Measurements from ENCODE around the gene GAS7. TPM values are rescaled to one million over a fixed set of nuclear protein-coding genes. Genes with fewer than 3 reads are reported as not detected.

Gene GAS7
- total and polyA plus RNA-seq, 2 donors (not counting 1 experiment from before 2014, with no cell fraction given): 3.4 to 13.6 TPM

- intact Hi-C loops (cut with micrococcal nuclease): no loop called here
- no peak for DNase-seq
- peaks cover 2% of the 10 kb centered on the region for H3K9me3 Mint-ChIP-seq (ENCODE audit: insufficient read depth)
- no peak overlapping the region for H3K4me2 ChIP-seq (replicated peaks; ENCODE audit: low read depth, low read length, poor library complexity, severe bottlenecking)
- H3K27me3 ChIP-seq (replicated peaks in 1 of 4; ENCODE audit: control extremely low read depth in 1 of 4, control insufficient read depth in 3 of 4, insufficient read depth in 4 of 4, low read length in 3 of 4): no peaks in the 10 kb centered on the region
- H3K27me3 Mint-ChIP-seq: peaks cover 5% of the 10 kb centered on the region
- H3K36me3 ChIP-seq (replicated peaks in 1 of 2; ENCODE audit: control extremely low read depth in 1 of 2, control insufficient read depth in 1 of 2, extremely low read depth in 1 of 2, insufficient read depth in 2 of 2, low read length in 1 of 2): no peaks in the 10 kb centered on the region
- no peaks in the 10 kb centered on the region for H3K4me1 Mint-ChIP-seq
- H3K79me2 ChIP-seq (ENCODE audit: control insufficient read depth, insufficient read depth, low read length): no peaks in the 10 kb centered on the region
- no peak overlapping the region for H3K27ac Mint-ChIP-seq
- no peak for TF ChIP-seq EZH2 (IDR thresholded peaks at IDR 0.05; ENCODE audit: borderline replicate concordance, insufficient read depth, low read depth, low read length, poor library complexity, severe bottlenecking)
- TF ChIP-seq CTCF (IDR thresholded peaks at IDR 0.05): no peak
- no CpG with 5 or more reads among the region's 2 CpGs for WGBS (ENCODE audit: insufficient coverage)
- CTCF ChIA-PET: no interaction called here
- no peak overlapping the region for H3K27ac ChIP-seq (ENCODE audit: low read length in 2 of 2)
- no peaks in the 10 kb centered on the region for H3K4me1 ChIP-seq (ENCODE audit: control insufficient read depth in 2 of 2, insufficient read depth in 2 of 2, low read length in 2 of 2)
- no peaks in the 10 kb centered on the region for H4K20me1 ChIP-seq (ENCODE audit: control insufficient read depth, insufficient read depth, low read length, poor library complexity, severe bottlenecking)
- no peak overlapping the region for H3K9ac ChIP-seq (ENCODE audit: low read length)
- no peak overlapping the region for H2AFZ ChIP-seq (ENCODE audit: insufficient read depth, low read depth, low read length, poor library complexity, severe bottlenecking)
- H3K4me3 Mint-ChIP-seq: no peak overlapping the region
- ATAC-seq (ENCODE audit: low read depth): no peak
- no peak overlapping the region for H3K4me3 ChIP-seq (ENCODE audit: control extremely low read depth in 1 of 5, extremely low read depth in 1 of 5, insufficient read depth in 1 of 5, low read depth in 2 of 5, low read length in 4 of 5)
- H3K9me3 ChIP-seq (ENCODE audit: control extremely low read depth in 1 of 3, control insufficient read depth in 2 of 3, insufficient read depth in 1 of 3, low read length in 2 of 3): peaks cover 0 to 3% (median 0%) of the 10 kb centered on the region in 3 donors
- POLR2A ChIA-PET: no interaction called here
Observed at GRCh38 chr17:10233161-10233560, 34.8 kb upstream of the GAS7 start.

- Mint-ChIP-seq H3K9me3 (ENCODE audit: insufficient read depth) (peaks cover 2% of the 10 kb centered on the region), H3K27me3 (no peaks in the 10 kb centered on the region), H3K4me3 (no peak overlapping the region), H3K4me1 (peaks cover 2% of the 10 kb centered on the region), H3K27ac (no peak overlapping the region)
- Histone ChIP-seq H4K20me1 (ENCODE audit: control insufficient read depth, insufficient read depth, low read length, poor library complexity, severe bottlenecking) (no peaks in the 10 kb centered on the region), H3K4me1 (ENCODE audit: control insufficient read depth in 2 of 2, insufficient read depth in 2 of 2, low read length in 2 of 2) (no peaks in the 10 kb centered on the region), H3K27ac (ENCODE audit: low read length in 2 of 2) (no peak overlapping the region), H3K4me3 (ENCODE audit: control extremely low read depth in 1 of 5, extremely low read depth in 1 of 5, insufficient read depth in 1 of 5, low read depth in 2 of 5, low read length in 4 of 5) (no peak overlapping the region), H3K36me3 (replicated peaks in 1 of 2; ENCODE audit: control extremely low read depth in 1 of 2, control insufficient read depth in 1 of 2, extremely low read depth in 1 of 2, insufficient read depth in 2 of 2, low read length in 1 of 2) (no peaks in the 10 kb centered on the region), H3K27me3 (replicated peaks in 1 of 4; ENCODE audit: control extremely low read depth in 1 of 4, control insufficient read depth in 3 of 4, insufficient read depth in 4 of 4, low read length in 3 of 4) (no peaks in the 10 kb centered on the region), H2AFZ (ENCODE audit: insufficient read depth, low read depth, low read length, poor library complexity, severe bottlenecking) (no peak overlapping the region), H3K9me3 (ENCODE audit: control extremely low read depth in 1 of 3, control insufficient read depth in 2 of 3, insufficient read depth in 1 of 3, low read length in 2 of 3) (peaks cover 0 to 3% (median 0%) of the 10 kb centered on the region in 3 donors), H3K9ac (ENCODE audit: low read length) (no peak overlapping the region), H3K4me2 (replicated peaks; ENCODE audit: low read depth, low read length, poor library complexity, severe bottlenecking) (no peak overlapping the region), H3K79me2 (ENCODE audit: control insufficient read depth, insufficient read depth, low read length) (no peaks in the 10 kb centered on the region)
- WGBS (ENCODE audit: insufficient coverage): 75% methylated on average over 2 of the region's 2 CpGs
- TF ChIP-seq CTCF (IDR thresholded peaks at IDR 0.05) (no peak), EZH2 (IDR thresholded peaks at IDR 0.05; ENCODE audit: borderline replicate concordance, insufficient read depth, low read depth, low read length, poor library complexity, severe bottlenecking) (no peak)
- POLR2A ChIA-PET: no interaction called here
- intact Hi-C loops (cut with micrococcal nuclease): loop anchor here (5.0 kb wide), 2 partner anchors 187 to 247 kb away; no protein-coding TSS in a partner anchor
- DNase-seq: no peak
- no peak for ATAC-seq (ENCODE audit: low read depth)
- CTCF ChIA-PET: interaction anchor here (0.6 to 1.5 kb wide), 6 partner anchors 29 to 264 kb away, joined by 3 to 6 read pairs (median 3); no protein-coding TSS in a partner anchor
Observed at GRCh38 chr17:10229181-10229580, 30.8 kb upstream of the GAS7 start.

Data from B cell (primary cell).